PC-3 (cell line): Measurements from ENCODE around the gene PRSS21. TPM values are rescaled to one million over a fixed set of nuclear protein-coding genes. Genes with fewer than 3 reads are reported as not detected.

ENCODE experiments used
- ATAC-seq: fragments of 200-7000 bp; cut with Tn5 transposase; 2 replicates; pipeline ENCODE4 v1.9.1; 2020; ENCODE audit warnings: mild to moderate bottlenecking, moderate library complexity
- BruUV-seq: library from RNA; stranded (reverse); fragments of 400-500 nt; replicated peaks from 2 replicates; lab custom pipeline; 2021; lab: Mats Ljungman, UMichigan
- CTCF ChIA-PET: fragments of 300-600 bp; sonication (Branson Sonifier 250); formaldehyde crosslinking; loops from one replicate; lab custom pipeline; 2022; ENCODE audit warnings: antibody characterized with exemption; lab: Charles Lee
- POLR2A ChIA-PET: fragments of 300-600 bp; sonication (Branson Sonifier 250); formaldehyde crosslinking; loops from one replicate; lab custom pipeline; 2022; ENCODE audit warnings: antibody characterized with exemption; ENCODE audit not compliant: unreplicated experiment; lab: Charles Lee
- DNase-seq: peaks from one replicate; pipeline ENCODE4 v3.0.0-alpha.2; 2015
- H2AFZ ChIP-seq: fragments of 300-600 bp; sonication (generic); 2 replicates; pipeline ENCODE4 v1.6.0; 2016; ENCODE audit warnings: antibody characterized with exemption, low read length
- H3F3A ChIP-seq: fragments of 300-600 bp; sonication (generic); one replicate; pipeline ENCODE4 v1.6.0; 2017; ENCODE audit warnings: antibody characterized with exemption, low read length, control low read depth, mild to moderate bottlenecking; ENCODE audit not compliant: unreplicated experiment
- H3K27ac ChIP-seq: fragments of 300-600 bp; sonication (generic); 2 replicates; pipeline ENCODE4 v1.5.1; 2016; ENCODE audit warnings: mild to moderate bottlenecking, low read length
- H3K27me3 ChIP-seq: fragments of 300-600 bp; sonication (generic); 2 replicates; pipeline ENCODE4 v1.6.1; 2016; ENCODE audit warnings: low read length, mixed read lengths
- H3K36me3 ChIP-seq: fragments of 300-600 bp; sonication (generic); 2 replicates; pipeline ENCODE4 v1.6.1; 2016; ENCODE audit warnings: low read depth, mixed run types, low read length, mixed read lengths
- H3K4me1 ChIP-seq: fragments of 300-600 bp; sonication (generic); 2 replicates; pipeline ENCODE4 v1.5.1; 2016; ENCODE audit warnings: low read length; ENCODE audit not compliant: insufficient read depth
- H3K4me2 ChIP-seq: fragments of 300-600 bp; sonication (generic); 2 replicates; pipeline ENCODE4 v1.6.0; 2016; ENCODE audit warnings: low read length
- H3K4me3 ChIP-seq: fragments of 300-600 bp; sonication (generic); 2 replicates; pipeline ENCODE4 v1.5.1; 2016; ENCODE audit warnings: mild to moderate bottlenecking, low read length, mixed read lengths
- H3K79me2 ChIP-seq: fragments of 300-600 bp; sonication (generic); 2 replicates; pipeline ENCODE4 v1.6.1; 2017; ENCODE audit warnings: low read length, mixed read lengths
- H3K9ac ChIP-seq: fragments of 300-600 bp; sonication (generic); 2 replicates; pipeline ENCODE4 v1.6.0; 2016; ENCODE audit warnings: mild to moderate bottlenecking, low read length
- H3K9me2 ChIP-seq: fragments of 300-600 bp; sonication (generic); replicated peaks from 2 replicates; pipeline ENCODE4 v1.6.1; 2016; ENCODE audit warnings: mixed run types, low read length, mixed read lengths
- H3K9me3 ChIP-seq: fragments of 300-600 bp; sonication (generic); 2 replicates; pipeline ENCODE4 v1.6.1; 2016; ENCODE audit warnings: low read length, mixed read lengths
- H4K20me1 ChIP-seq: fragments of 300-600 bp; sonication (generic); 2 replicates; pipeline ENCODE4 v1.6.1; 2016; ENCODE audit warnings: low read length, mixed read lengths
- EZH2 ChIP-seq: fragments of 300-600 bp; sonication (generic); IDR thresholded peaks from one replicate; pipeline ENCODE4 v1.6.1; 2017; ENCODE audit warnings: antibody characterized with exemption, mild to moderate bottlenecking, low read length; ENCODE audit not compliant: unreplicated experiment
- EZH2phosphoT487 ChIP-seq: fragments of 300-600 bp; sonication (generic); IDR thresholded peaks from 2 replicates; pipeline ENCODE4 v1.6.1; 2018; ENCODE audit warnings: mild to moderate bottlenecking, antibody characterized with exemption, low read length, borderline replicate concordance
- intact Hi-C: fragments of 100-400 bp; cut with micrococcal nuclease; formaldehyde crosslinking; loops from 2 replicates; pipeline ENCODE4 v1.9.0; 2023
- total RNA-seq: library from RNA; depleted of rRNA; stranded (reverse); fragments of >200 nt; gene quantifications from 2 replicates; pipeline ENCODE4 v1.2.3, GENCODE V29; 2014
- TF ChIP-seq, protein P1 (sequence below): fragments of 300-600 bp; sonication (generic); conservative IDR thresholded peaks from 2 replicates; pipeline ENCODE4 v1.5.1; 2017; ENCODE audit warnings: antibody characterized with exemption, low read depth, mild to moderate bottlenecking, low read length

Gene PRSS21
- total RNA-seq, 1 experiment from 2014 or later = not detected

DNA sequence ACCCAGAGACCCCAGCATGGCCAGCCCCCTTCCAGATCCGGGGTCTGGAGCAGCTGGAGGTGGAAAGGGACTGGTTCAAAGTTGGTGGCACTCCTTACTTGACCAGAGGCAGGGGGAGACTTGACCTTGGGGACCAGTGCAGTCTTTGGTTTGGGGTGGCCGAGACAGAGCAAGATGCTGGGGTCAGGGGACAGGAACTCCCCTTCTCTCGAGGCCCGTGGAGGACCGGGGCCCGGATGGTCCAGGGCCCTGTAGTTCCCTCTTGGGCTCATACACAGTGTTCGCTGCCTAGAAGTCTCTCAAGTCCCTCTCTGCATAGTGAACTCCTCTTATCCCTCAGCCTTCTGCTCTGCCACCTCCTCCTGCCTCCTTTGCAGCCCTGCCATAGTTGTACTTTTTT, 29.1 kb upstream of the PRSS21 start:
- no peaks in the 10 kb centered on the region for H3K9me3 ChIP-seq
- TF ChIP-seq EZH2 (no peak), EZH2phosphoT487 (no peak)
- TF ChIP-seq, protein P1, sequence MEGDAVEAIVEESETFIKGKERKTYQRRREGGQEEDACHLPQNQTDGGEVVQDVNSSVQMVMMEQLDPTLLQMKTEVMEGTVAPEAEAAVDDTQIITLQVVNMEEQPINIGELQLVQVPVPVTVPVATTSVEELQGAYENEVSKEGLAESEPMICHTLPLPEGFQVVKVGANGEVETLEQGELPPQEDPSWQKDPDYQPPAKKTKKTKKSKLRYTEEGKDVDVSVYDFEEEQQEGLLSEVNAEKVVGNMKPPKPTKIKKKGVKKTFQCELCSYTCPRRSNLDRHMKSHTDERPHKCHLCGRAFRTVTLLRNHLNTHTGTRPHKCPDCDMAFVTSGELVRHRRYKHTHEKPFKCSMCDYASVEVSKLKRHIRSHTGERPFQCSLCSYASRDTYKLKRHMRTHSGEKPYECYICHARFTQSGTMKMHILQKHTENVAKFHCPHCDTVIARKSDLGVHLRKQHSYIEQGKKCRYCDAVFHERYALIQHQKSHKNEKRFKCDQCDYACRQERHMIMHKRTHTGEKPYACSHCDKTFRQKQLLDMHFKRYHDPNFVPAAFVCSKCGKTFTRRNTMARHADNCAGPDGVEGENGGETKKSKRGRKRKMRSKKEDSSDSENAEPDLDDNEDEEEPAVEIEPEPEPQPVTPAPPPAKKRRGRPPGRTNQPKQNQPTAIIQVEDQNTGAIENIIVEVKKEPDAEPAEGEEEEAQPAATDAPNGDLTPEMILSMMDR = no peak
- no peak for ATAC-seq
- H4K20me1 ChIP-seq = no peaks in the 10 kb centered on the region
- BruUV-seq = no TSS peak
- H3K27me3 ChIP-seq = no peaks in the 10 kb centered on the region; the same call in 1 of the 2 replicates
- ChIA-PET POLR2A (no interaction called here), CTCF (no interaction called here)
- no peak overlapping the region for H3K4me3 ChIP-seq
- no peaks in the 10 kb centered on the region for H3K36me3 ChIP-seq
- no peaks in the 10 kb centered on the region for H3K4me1 ChIP-seq
- H3K4me2 ChIP-seq = no peak overlapping the region
- no peak overlapping the region for H3K9ac ChIP-seq
- H3K79me2 ChIP-seq = no peaks in the 10 kb centered on the region
- no peak overlapping the region for H2AFZ ChIP-seq
- intact Hi-C loops = no loop called here
- H3K9me2 ChIP-seq = no peaks in the 10 kb centered on the region
- H3K27ac ChIP-seq = no peak overlapping the region
- no peak for DNase-seq
- no peaks in the 10 kb centered on the region for H3F3A ChIP-seq

DNA sequence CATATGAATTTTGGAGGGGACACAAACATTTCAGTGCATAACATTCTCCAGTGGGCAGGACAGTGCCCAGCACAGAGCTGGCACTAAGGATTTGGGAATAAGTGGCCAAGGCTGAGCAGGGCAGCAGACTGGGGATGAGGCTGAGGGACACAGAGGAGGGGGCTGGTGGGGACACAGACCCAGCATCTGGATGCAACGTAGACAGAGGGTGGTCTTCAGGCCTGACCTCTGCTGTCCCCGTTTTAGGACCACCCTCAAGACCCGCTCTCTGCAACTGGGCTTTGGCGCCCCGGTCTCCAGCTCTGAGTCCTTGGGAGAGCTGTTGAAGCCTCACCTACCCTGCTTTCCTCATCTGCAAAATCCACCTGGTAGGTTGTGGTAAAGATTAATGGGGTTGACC, 26.4 kb upstream of the PRSS21 start:
- intact Hi-C loops = no loop called here
- no peaks in the 10 kb centered on the region for H3K9me3 ChIP-seq
- H3K79me2 ChIP-seq = no peaks in the 10 kb centered on the region
- H3F3A ChIP-seq = no peaks in the 10 kb centered on the region
- no TSS peak for BruUV-seq
- TF ChIP-seq EZH2 (no peak), EZH2phosphoT487 (no peak)
- TF ChIP-seq, protein P1 = no peak
- H3K4me2 ChIP-seq = no peak overlapping the region
- no peak for DNase-seq
- CTCF ChIA-PET = no interaction called here
- no peak overlapping the region for H3K27ac ChIP-seq
- H2AFZ ChIP-seq = no peak overlapping the region
- H3K4me1 ChIP-seq = peaks cover 8% of the 10 kb centered on the region
- no peaks in the 10 kb centered on the region for H3K9me2 ChIP-seq
- no peak overlapping the region for H3K4me3 ChIP-seq
- POLR2A ChIA-PET = no interaction called here
- ATAC-seq = no peak
- H3K36me3 ChIP-seq = no peaks in the 10 kb centered on the region
- no peaks in the 10 kb centered on the region; the same call in 1 of the 2 replicates for H3K27me3 ChIP-seq
- H4K20me1 ChIP-seq = no peaks in the 10 kb centered on the region
- no peak overlapping the region for H3K9ac ChIP-seq

DNA sequence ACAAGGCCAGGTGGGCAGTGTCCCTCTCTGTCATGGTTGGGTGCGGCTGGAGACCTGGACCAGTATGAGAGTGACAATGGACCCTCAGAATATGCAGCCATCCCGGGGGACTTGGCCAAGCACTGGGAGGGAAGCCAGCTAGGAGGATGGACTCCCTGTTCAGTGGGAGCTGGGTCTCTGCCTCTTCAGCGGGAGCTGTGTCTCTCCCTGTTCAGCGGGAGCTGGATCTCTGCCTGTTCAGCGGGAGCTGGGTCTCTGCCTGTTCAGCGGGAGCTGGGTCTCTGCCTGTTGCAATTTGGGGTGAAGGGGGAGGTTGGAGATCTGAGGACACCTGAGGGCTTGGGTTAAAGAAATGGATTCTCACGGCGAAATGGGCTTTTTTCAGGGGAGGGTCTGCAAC, 25.9 kb upstream of the PRSS21 start:
- Histone ChIP-seq H3K4me3 (no peak overlapping the region), H3K4me1 (peaks cover 8% of the 10 kb centered on the region), H3K4me2 (no peak overlapping the region), H4K20me1 (no peaks in the 10 kb centered on the region), H3K9me3 (no peaks in the 10 kb centered on the region), H3K9ac (no peak overlapping the region), H3K79me2 (no peaks in the 10 kb centered on the region), H3K27ac (no peak overlapping the region), H3K27me3 (no peaks in the 10 kb centered on the region; the same call in 1 of the 2 replicates), H3K9me2 (no peaks in the 10 kb centered on the region), H3F3A (no peaks in the 10 kb centered on the region), H2AFZ (no peak overlapping the region), H3K36me3 (no peaks in the 10 kb centered on the region)
- ChIA-PET POLR2A (no interaction called here), CTCF (no interaction called here)
- BruUV-seq = no TSS peak
- ATAC-seq (no peak), DNase-seq (no peak)
- TF ChIP-seq, protein P1 = no peak
- TF ChIP-seq EZH2phosphoT487 (no peak), EZH2 (no peak)
- intact Hi-C loops = no loop called here
